ENCODE measurements around the gene AGAP3.

- TF ChIP-seq CTCF (IDR thresholded peaks at IDR 0.05; ENCODE audit: low read depth, low read length) (no peak), POLR2A (IDR thresholded peaks at IDR 0.05; ENCODE audit: extremely low read depth, insufficient read length) (no peak)
These were observed 91.0 kb downstream of the AGAP3 start for GRCh38 chr7:151177310-151177709.
